ENCODE data around the gene CUX1. TPM values are rescaled to one million over a fixed set of nuclear protein-coding genes. Genes with fewer than 3 reads are reported as not detected.
"Not testable (repeated sequence)": the region's sequence is repeated elsewhere in the genome, so short reads cannot be mapped to it uniquely, and the experiment has no call there.

CUX1 gene
- total RNA-seq, 1 experiment from 2014 or later: 39.6 TPM

GRCh38 chr7:102326157-102326889, 508.9 kb downstream of the CUX1 start:
- POLR2A ChIA-PET (ENCODE audit: unreplicated experiment): no interaction called here
- Histone ChIP-seq H3K4me3 (ENCODE audit: low read length) (no peak overlapping the region), H2AFZ (ENCODE audit: low read length) (no peak overlapping the region), H3K27me3 (ENCODE audit: low read length) (no peaks in the 10 kb centered on the region), H3K9me3 (ENCODE audit: low read length) (no peaks in the 10 kb centered on the region), H3K36me3 (ENCODE audit: low read depth, low read length) (no peaks in the 10 kb centered on the region), H3K27ac (ENCODE audit: low read length) (no peak overlapping the region), H3K9me2 (replicated peaks; ENCODE audit: low read length) (no peaks in the 10 kb centered on the region), H3K4me1 (ENCODE audit: insufficient read depth, low read length) (no peaks in the 10 kb centered on the region), H3K9ac (ENCODE audit: low read length) (no peak overlapping the region), H3K79me2 (ENCODE audit: low read length) (no peaks in the 10 kb centered on the region), H4K20me1 (ENCODE audit: low read length) (no peaks in the 10 kb centered on the region), H3K4me2 (ENCODE audit: low read length) (no peak overlapping the region), H3F3A (ENCODE audit: low read length, unreplicated experiment) (no peaks in the 10 kb centered on the region)
- CTCF ChIA-PET: no interaction called here
- DNase-seq (no peak), ATAC-seq (no peak)
- intact Hi-C loops (cut with micrococcal nuclease): no loop called here
- TF ChIP-seq EZH2phosphoT487 (IDR thresholded peaks at IDR 0.05; ENCODE audit: borderline replicate concordance, low read length): no peak
- no peak for TF ChIP-seq EZH2 (IDR thresholded peaks at IDR 0.05; ENCODE audit: low read length, unreplicated experiment)
- TF ChIP-seq CTCF (conservative IDR thresholded peaks at IDR 0.05; ENCODE audit: low read depth, low read length): no peak
- no TSS peak for BruUV-seq (replicated peaks)

GRCh38 chr7:102327183-102327582, 509.8 kb downstream of the CUX1 start:
- H3F3A ChIP-seq (ENCODE audit: low read length, unreplicated experiment); H2AFZ ChIP-seq (ENCODE audit: low read length); H3K4me3 ChIP-seq (ENCODE audit: low read length); BruUV-seq (replicated peaks); DNase-seq; H3K79me2 ChIP-seq (ENCODE audit: low read length); H3K4me2 ChIP-seq (ENCODE audit: low read length); H3K9ac ChIP-seq (ENCODE audit: low read length); POLR2A ChIA-PET (ENCODE audit: unreplicated experiment); ATAC-seq; H3K9me2 ChIP-seq (replicated peaks; ENCODE audit: low read length); H4K20me1 ChIP-seq (ENCODE audit: low read length); intact Hi-C loops (cut with micrococcal nuclease); H3K27ac ChIP-seq (ENCODE audit: low read length); CTCF ChIA-PET; H3K9me3 ChIP-seq (ENCODE audit: low read length); H3K36me3 ChIP-seq (ENCODE audit: low read depth, low read length); H3K27me3 ChIP-seq (ENCODE audit: low read length); H3K4me1 ChIP-seq (ENCODE audit: insufficient read depth, low read length): not testable (repeated sequence)

- CTCF ChIA-PET; H3K9me2 ChIP-seq (replicated peaks; ENCODE audit: low read length); POLR2A ChIA-PET (ENCODE audit: unreplicated experiment); ATAC-seq; H3K79me2 ChIP-seq (ENCODE audit: low read length); H3K9ac ChIP-seq (ENCODE audit: low read length); H3K27ac ChIP-seq (ENCODE audit: low read length); intact Hi-C loops (cut with micrococcal nuclease); H3K4me1 ChIP-seq (ENCODE audit: insufficient read depth, low read length); H3K4me3 ChIP-seq (ENCODE audit: low read length); BruUV-seq (replicated peaks); H3K4me2 ChIP-seq (ENCODE audit: low read length); H3K36me3 ChIP-seq (ENCODE audit: low read depth, low read length); H4K20me1 ChIP-seq (ENCODE audit: low read length); DNase-seq; H3K27me3 ChIP-seq (ENCODE audit: low read length); H3K9me3 ChIP-seq (ENCODE audit: low read length); H2AFZ ChIP-seq (ENCODE audit: low read length); H3F3A ChIP-seq (ENCODE audit: low read length, unreplicated experiment): not testable (repeated sequence)
These were observed 511.4 kb downstream of the CUX1 start for GRCh38 chr7:102328863-102329262.

- H3K79me2 ChIP-seq (ENCODE audit: low read length); H3F3A ChIP-seq (ENCODE audit: low read length, unreplicated experiment); H3K4me2 ChIP-seq (ENCODE audit: low read length); POLR2A ChIA-PET (ENCODE audit: unreplicated experiment); intact Hi-C loops (cut with micrococcal nuclease); H3K9ac ChIP-seq (ENCODE audit: low read length); H3K9me3 ChIP-seq (ENCODE audit: low read length); H3K27me3 ChIP-seq (ENCODE audit: low read length); H3K27ac ChIP-seq (ENCODE audit: low read length); H3K4me1 ChIP-seq (ENCODE audit: insufficient read depth, low read length); ATAC-seq; BruUV-seq (replicated peaks); H3K9me2 ChIP-seq (replicated peaks; ENCODE audit: low read length); H4K20me1 ChIP-seq (ENCODE audit: low read length); H3K36me3 ChIP-seq (ENCODE audit: low read depth, low read length); DNase-seq; H2AFZ ChIP-seq (ENCODE audit: low read length); CTCF ChIA-PET; H3K4me3 ChIP-seq (ENCODE audit: low read length): not testable (repeated sequence)
These were observed 511.9 kb downstream of the CUX1 start for GRCh38 chr7:102329366-102329765.

- POLR2A ChIA-PET (ENCODE audit: unreplicated experiment); H3K27ac ChIP-seq (ENCODE audit: low read length); ATAC-seq; H3K9ac ChIP-seq (ENCODE audit: low read length); H4K20me1 ChIP-seq (ENCODE audit: low read length); H3K9me2 ChIP-seq (replicated peaks; ENCODE audit: low read length); H3K4me3 ChIP-seq (ENCODE audit: low read length); H3K36me3 ChIP-seq (ENCODE audit: low read depth, low read length); H3K27me3 ChIP-seq (ENCODE audit: low read length); DNase-seq; intact Hi-C loops (cut with micrococcal nuclease); H3K9me3 ChIP-seq (ENCODE audit: low read length); CTCF ChIA-PET; H2AFZ ChIP-seq (ENCODE audit: low read length); H3F3A ChIP-seq (ENCODE audit: low read length, unreplicated experiment); H3K79me2 ChIP-seq (ENCODE audit: low read length); H3K4me2 ChIP-seq (ENCODE audit: low read length); BruUV-seq (replicated peaks); H3K4me1 ChIP-seq (ENCODE audit: insufficient read depth, low read length): not testable (repeated sequence)
These were observed 513.4 kb downstream of the CUX1 start for GRCh38 chr7:102330666-102331460.
